Left lobe of liver (tissue), 2 donors: ENCODE data around the gene ORM1. TPM values are rescaled to one million over a fixed set of nuclear protein-coding genes. Genes with fewer than 3 reads are reported as not detected.
"Not testable (repeated sequence)": the region's sequence is repeated elsewhere in the genome, so short reads cannot be mapped to it uniquely, and the experiment has no call there.

Experiments used
- ATAC-seq: fragments of 200-7000 bp; cut with Tn5 transposase; one replicate; pipeline ENCODE4 v1.9.1; 2020; ENCODE audit warnings: mild to moderate bottlenecking, moderate library complexity
- DNase-seq: peaks from one replicate; pipeline ENCODE4 v3.0.0-alpha.2; 2020; ENCODE audit warnings: low spot score
- total RNA-seq: library from RNA; stranded (reverse); gene quantifications from one replicate; pipeline ENCODE4 v1.2.1, GENCODE V29; 2021
- donor health status: DM: no; HTN: no; CAD: no; lungs with moderate emphysema.
- donor health status: DM: no; HTN: yes; CAD: no.

ORM1 gene
- total RNA-seq, 1 donor from 2014 or later = 19,737 TPM

- peak; percentile 42 for ATAC-seq
- peak; percentile 92 for DNase-seq
These were observed 609 bp upstream of the ORM1 start for GRCh38 chr9:114322160-114322818.

GRCh38 chr9:114323849-114324248, 951 bp downstream of the ORM1 start:
- ATAC-seq, DNase-seq: not testable (repeated sequence)

- DNase-seq = no peak
- no peak for ATAC-seq
These were observed 1.6 kb downstream of the ORM1 start for GRCh38 chr9:114324492-114324891.

GRCh38 chr9:114324965-114325364, 2.1 kb downstream of the ORM1 start:
- not testable (repeated sequence) for ATAC-seq, DNase-seq

GRCh38 chr9:114325684-114326254, 2.9 kb downstream of the ORM1 start:
- not testable (repeated sequence) for DNase-seq
- ATAC-seq = peak; percentile 1

- DNase-seq (no peak), ATAC-seq (peak; percentile 7)
These were observed 4.9 kb downstream of the ORM1 start for GRCh38 chr9:114327749-114328148.

GRCh38 chr9:114328357-114328820, 5.5 kb downstream of the ORM1 start:
- DNase-seq (peak; percentile 71), ATAC-seq (peak; percentile 4)

GRCh38 chr9:114328937-114329624, 6.2 kb downstream of the ORM1 start:
- peak; percentile 20 for ATAC-seq
- peak; percentile 78 for DNase-seq

GRCh38 chr9:114329625-114330022, 6.7 kb downstream of the ORM1 start, which contains the start of gene ORM2:
Gene ORM2, plus strand, starts transcription at chr9:114329869. Its CDS starts 36 bp downstream, at chr9:114329905.
- ATAC-seq = peak; percentile 53

GRCh38 chr9:114330636-114331035, 7.7 kb downstream of the ORM1 start:
- DNase-seq (no peak), ATAC-seq (no peak)

More at GRCh38 chr9:114329625-114330022, 6.7 kb downstream of the ORM1 start, which contains the start of gene ORM2:
- not testable (repeated sequence) for DNase-seq

GRCh38 chr9:114331229-114332195, 8.6 kb downstream of the ORM1 start:
- DNase-seq = not testable (repeated sequence)

GRCh38 chr9:114332474-114333040, 9.7 kb downstream of the ORM1 start:
- ATAC-seq = not testable (repeated sequence)

More at GRCh38 chr9:114331229-114332195, 8.6 kb downstream of the ORM1 start:
- ATAC-seq = not testable (repeated sequence)

GRCh38 chr9:114333718-114334117, 10.8 kb downstream of the ORM1 start:
- DNase-seq = not testable (repeated sequence)
- peak; percentile 38 for ATAC-seq

More at GRCh38 chr9:114332474-114333040, 9.7 kb downstream of the ORM1 start:
- DNase-seq = not testable (repeated sequence)

- no peak for DNase-seq
- ATAC-seq = peak; percentile 0
These were observed 11.6 kb downstream of the ORM1 start for GRCh38 chr9:114334490-114334889.

GRCh38 chr9:114335745-114336144, 12.8 kb downstream of the ORM1 start:
- DNase-seq = no peak
- ATAC-seq = no peak

- DNase-seq = no peak
- no peak for ATAC-seq
These were observed 13.3 kb downstream of the ORM1 start for GRCh38 chr9:114336157-114336556.

GRCh38 chr9:114336699-114337395, 13.9 kb downstream of the ORM1 start:
- DNase-seq = no peak
- no peak for ATAC-seq

GRCh38 chr9:114338187-114338586, 15.3 kb downstream of the ORM1 start:
- no peak for DNase-seq
- ATAC-seq = no peak
